Measurements from ENCODE around the gene ITM2B.

DNA sequence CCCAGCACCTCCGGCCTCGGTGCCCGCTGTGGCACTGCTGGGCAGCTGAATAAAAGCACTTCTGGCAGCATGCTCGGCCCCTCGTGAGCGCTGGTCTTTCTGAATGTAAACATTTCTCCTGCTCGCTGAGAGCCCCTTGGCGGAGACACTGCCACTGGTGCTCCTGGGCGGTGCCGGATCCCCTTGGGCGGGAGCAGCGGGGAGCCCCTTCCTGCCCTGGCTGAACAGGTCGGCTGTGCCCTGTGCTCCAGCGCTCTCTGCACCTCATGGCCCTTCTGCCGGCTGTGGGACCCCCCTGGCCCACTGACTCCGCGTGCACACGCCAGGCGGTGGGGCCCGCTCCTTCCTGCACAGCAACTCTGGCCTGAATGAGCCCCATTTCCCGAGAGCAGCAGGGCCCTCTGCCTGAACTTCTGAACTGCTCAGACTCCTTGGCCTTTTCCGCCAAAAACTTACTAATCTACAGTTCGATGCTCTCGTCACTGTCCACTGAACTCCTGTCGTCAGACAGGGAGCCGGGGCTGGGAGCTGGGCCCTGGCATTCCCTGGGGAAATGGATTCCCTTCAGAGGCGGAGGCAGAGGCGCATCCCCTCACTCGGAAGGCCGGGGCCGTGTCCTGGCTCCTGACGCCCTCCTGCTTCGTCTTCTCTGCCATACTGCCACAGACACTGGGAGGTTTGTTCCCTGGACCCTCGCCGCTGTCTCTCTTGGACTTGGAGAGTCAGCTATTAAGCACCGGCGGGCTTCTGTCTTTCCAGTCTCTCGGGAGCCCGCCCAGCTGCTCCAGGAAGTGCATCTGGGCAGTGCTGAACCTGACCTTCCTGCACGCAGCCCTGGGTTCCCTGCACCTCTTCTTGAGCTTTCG is 84.7 kb downstream of the ITM2B start:
- TF ChIP-seq, protein P1, sequence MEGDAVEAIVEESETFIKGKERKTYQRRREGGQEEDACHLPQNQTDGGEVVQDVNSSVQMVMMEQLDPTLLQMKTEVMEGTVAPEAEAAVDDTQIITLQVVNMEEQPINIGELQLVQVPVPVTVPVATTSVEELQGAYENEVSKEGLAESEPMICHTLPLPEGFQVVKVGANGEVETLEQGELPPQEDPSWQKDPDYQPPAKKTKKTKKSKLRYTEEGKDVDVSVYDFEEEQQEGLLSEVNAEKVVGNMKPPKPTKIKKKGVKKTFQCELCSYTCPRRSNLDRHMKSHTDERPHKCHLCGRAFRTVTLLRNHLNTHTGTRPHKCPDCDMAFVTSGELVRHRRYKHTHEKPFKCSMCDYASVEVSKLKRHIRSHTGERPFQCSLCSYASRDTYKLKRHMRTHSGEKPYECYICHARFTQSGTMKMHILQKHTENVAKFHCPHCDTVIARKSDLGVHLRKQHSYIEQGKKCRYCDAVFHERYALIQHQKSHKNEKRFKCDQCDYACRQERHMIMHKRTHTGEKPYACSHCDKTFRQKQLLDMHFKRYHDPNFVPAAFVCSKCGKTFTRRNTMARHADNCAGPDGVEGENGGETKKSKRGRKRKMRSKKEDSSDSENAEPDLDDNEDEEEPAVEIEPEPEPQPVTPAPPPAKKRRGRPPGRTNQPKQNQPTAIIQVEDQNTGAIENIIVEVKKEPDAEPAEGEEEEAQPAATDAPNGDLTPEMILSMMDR (IDR thresholded peaks at IDR 0.05 in 4 of 5, conservative IDR thresholded peaks at IDR 0.05 in 1 of 5), result no peak
- TF ChIP-seq POLR2A (IDR thresholded peaks at IDR 0.05), result no peak
